ENCODE measurements around the gene TIMM29. TPM values are rescaled to one million over a fixed set of nuclear protein-coding genes. Genes with fewer than 3 reads are reported as not detected.
A peak's percentile ranks its signal among the peaks of the same experiment; 100 is the strongest.

TIMM29 gene
- total RNA-seq, 2 donors from 2014 or later = 16.5 to 22.0 TPM

DNA sequence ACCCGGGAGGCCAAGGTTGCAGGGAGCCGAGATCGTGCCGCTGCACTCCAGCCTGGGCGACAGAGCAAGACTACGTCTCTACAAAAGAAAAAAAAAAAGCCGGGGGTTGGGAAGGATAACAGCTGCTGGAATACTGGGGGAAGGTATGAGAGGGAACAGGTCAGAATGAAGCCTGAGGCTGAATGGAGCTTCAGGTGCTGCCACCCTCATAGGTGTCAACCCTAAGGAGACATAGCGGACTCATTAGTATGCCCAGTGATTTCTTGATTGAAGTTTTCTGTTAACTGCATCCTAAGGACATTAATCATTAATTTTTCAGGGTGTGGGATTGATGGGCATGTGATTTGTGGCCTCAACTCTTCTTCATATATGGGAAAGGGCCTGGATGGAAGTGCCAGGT lies 38.2 kb downstream of the TIMM29 start:
- no peak for DNase-seq (ENCODE audit: low spot score)

GRCh38 chr19:10968527-10969135 lies 40.0 kb downstream of the TIMM29 start:
- no peaks in the 10 kb centered on the region for H3K36me3 ChIP-seq
- H3K27ac ChIP-seq = no peak overlapping the region
- no peak for TF ChIP-seq CTCF (IDR thresholded peaks at IDR 0.05)
- DNase-seq (ENCODE audit: low spot score) = no peak
- H3K4me3 ChIP-seq = no peak overlapping the region
- no peaks in the 10 kb centered on the region for H3K9me3 ChIP-seq
- H3K4me1 ChIP-seq = peaks cover 0 to 17% of the 10 kb centered on the region in 2 donors
- H3K27me3 ChIP-seq = no peaks in the 10 kb centered on the region

More for the DNA sequence above, 38.2 kb downstream of the TIMM29 start:
- H3K4me1 ChIP-seq = peaks cover 0 to 32% of the 10 kb centered on the region in 2 donors
- H3K27ac ChIP-seq = no peak overlapping the region
- no peaks in the 10 kb centered on the region for H3K27me3 ChIP-seq
- no peaks in the 10 kb centered on the region for H3K36me3 ChIP-seq
- no peak for TF ChIP-seq CTCF (IDR thresholded peaks at IDR 0.05)
- H3K4me3 ChIP-seq = no peak overlapping the region
- no peaks in the 10 kb centered on the region for H3K9me3 ChIP-seq

DNA sequence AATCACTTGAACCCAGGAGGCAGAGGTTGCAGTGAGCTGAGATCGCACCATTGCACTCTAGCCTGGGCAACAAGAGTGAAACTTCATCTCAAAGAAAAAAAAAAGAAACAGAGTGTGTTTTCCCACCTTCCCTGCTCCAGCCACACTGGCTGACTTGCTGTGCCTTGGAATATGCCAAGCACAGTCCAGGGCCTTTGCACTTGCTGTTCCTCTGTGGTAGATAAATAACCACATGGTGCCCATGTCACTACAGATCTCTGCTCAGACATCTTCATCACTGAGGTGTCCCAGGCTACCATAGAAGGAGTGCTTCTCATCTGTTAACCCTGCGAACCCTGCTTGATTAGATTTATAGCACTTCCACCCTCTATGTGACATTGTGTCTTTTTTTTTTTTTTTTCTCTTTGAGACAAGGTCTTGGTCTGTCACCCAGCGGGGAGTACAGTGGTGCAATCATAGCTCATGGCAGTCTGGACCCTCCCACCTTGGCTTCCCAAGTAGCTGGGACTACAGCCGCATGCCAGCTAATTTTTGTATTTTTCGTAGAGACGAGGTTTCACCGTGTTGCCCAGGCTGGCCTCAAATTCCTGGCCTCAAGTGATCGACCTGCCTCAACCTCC lies 42.6 kb downstream of the TIMM29 start:
- no peaks in the 10 kb centered on the region for H3K9me3 ChIP-seq
- no peak overlapping the region for H3K27ac ChIP-seq
- no peak for TF ChIP-seq CTCF (IDR thresholded peaks at IDR 0.05)
- no peaks in the 10 kb centered on the region for H3K36me3 ChIP-seq
- no peak for DNase-seq (ENCODE audit: low spot score)
- H3K27me3 ChIP-seq = no peaks in the 10 kb centered on the region
- H3K4me3 ChIP-seq = no peak overlapping the region
- H3K4me1 ChIP-seq = peaks cover 0 to 25% of the 10 kb centered on the region in 2 donors

- Histone ChIP-seq H3K36me3 (no peaks in the 10 kb centered on the region), H3K27me3 (no peaks in the 10 kb centered on the region), H3K4me1 (peaks cover 0 to 30% of the 10 kb centered on the region in 2 donors), H3K9me3 (no peaks in the 10 kb centered on the region), H3K27ac (peak overlapping the region; percentile 57 to 66), H3K4me3 (no peak overlapping the region)
- no peak for TF ChIP-seq CTCF (IDR thresholded peaks at IDR 0.05)
- DNase-seq (ENCODE audit: low spot score) = peak; percentile 64
These were observed 46.9 kb downstream of the TIMM29 start for GRCh38 chr19:10975374-10976130.

DNA sequence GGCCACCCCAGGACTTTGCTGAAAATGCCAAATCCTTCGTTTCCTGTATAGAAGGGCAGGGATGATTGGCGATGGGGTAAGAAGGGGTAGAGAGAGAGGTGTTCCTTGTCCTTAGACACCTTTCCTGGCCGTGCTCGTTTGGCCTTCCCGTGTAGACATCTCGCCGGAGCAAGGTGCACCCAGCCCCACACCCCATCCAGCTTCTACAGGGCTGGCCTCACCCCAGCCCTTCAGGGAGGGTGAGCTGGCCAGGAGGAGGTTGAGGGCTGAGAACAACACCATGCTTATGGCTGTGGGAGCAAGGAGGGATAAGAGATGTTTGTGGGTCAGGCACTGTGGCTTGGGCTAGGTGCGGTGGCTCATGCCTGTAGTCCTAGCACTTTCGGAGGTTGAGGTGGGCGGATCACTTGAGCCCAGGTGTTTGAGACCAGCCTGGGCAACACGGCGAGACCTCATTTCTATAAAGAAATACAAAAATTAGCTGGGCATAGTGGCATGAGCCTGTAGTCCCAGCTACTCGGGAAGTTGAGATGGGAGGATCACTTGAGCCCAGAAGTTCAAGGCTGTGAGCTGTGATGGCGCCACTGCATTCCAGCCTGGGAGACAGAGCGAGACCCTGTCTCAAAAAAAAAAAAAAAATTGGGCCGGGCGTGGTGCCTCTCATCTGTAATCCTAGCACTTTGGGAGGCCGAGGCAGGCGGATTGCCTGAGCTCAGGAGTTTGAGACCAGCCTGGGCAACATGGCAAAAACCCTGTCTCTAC lies 47.7 kb downstream of the TIMM29 start:
- no peak overlapping the region for H3K4me3 ChIP-seq
- TF ChIP-seq CTCF (IDR thresholded peaks at IDR 0.05) = no peak
- peak overlapping the region; percentile 57 to 66 for H3K27ac ChIP-seq
- H3K36me3 ChIP-seq = no peaks in the 10 kb centered on the region
- no peak for DNase-seq (ENCODE audit: low spot score)
- H3K27me3 ChIP-seq = no peaks in the 10 kb centered on the region
- H3K4me1 ChIP-seq = peaks cover 0 to 30% of the 10 kb centered on the region in 2 donors
- no peaks in the 10 kb centered on the region for H3K9me3 ChIP-seq

Data from right atrium auricular region (tissue), 2 donors.